ENCODE data around the gene GPR137B.

GPR137B gene

DNA sequence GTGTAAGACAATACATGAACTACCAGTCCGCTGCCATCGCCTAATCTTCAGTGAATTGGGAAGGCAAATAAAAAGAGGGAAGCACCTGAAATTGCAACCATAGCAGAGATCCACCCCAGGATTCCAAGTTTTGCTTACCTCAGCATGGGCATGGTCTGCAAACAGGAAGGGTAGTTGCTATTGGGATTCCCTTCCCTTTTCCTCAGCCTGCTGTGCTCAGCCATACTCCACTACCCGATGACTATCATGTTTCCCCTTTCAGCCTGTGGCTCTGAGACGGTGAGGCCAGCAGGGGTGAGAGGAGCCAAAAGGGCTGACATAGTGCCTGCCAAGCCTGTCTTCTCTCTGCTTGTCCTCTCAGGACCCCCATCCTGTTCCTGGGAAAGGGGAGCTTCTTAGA, 64.2 kb downstream of the GPR137B start:
- no peak for DNase-seq

DNA sequence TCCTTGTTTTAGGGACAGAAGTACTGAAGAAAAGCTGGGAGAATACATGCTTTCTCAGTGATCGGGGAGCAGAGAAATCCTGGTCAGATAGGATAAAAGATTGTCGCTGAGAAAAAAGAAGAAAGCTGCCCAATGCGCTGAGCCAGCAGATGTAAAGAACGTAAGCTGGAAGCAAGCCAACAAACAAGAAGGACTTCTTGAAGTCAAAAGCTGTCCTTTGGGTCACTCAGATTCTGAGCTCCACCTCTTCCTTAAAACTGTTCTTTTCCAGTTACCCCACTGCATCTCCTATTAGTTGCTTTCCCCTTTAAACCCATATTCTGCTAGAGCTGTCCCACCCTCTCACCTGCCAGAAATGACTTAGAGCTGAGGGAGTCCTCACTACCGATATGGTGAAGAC, 64.8 kb downstream of the GPR137B start:
- DNase-seq: no peak

DNA sequence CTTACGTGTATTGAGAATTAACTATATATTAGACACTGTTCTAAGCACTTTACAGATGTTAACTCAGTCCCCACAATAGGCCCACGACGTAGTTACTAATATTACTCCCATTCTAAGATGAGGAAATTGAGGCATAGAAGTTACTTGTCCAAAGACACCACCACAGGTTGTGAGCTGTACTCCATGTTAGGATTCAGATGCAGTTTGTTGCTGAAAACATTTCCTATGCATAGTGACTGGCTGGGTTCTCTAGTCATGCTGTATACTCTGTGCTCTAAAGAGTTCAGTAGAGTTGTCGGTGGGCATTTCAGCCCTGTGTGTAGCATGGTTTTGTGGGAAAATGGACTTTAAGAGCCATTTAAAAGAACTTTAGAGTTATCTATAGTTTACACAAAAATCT, 65.2 kb downstream of the GPR137B start:
- no peak for DNase-seq

DNA sequence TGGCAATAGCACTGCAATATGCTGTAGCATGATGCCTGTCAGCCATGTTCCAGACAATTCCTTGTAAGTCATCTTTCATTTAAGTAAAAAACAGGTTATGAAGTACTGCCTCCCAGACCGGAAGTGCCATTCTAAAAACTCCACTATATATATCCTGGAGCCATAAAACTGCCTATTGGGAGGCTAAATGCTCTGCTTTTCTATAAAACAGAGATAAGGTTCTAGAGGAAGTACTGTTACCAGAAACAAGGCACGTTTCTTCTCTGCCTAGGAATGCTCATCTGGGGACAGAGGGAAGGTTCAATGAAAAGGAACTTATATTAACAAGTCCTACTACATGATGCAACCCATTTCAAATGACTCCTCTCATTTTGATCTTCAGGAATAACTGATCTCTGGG, 66.8 kb downstream of the GPR137B start:
- DNase-seq: no peak

DNA sequence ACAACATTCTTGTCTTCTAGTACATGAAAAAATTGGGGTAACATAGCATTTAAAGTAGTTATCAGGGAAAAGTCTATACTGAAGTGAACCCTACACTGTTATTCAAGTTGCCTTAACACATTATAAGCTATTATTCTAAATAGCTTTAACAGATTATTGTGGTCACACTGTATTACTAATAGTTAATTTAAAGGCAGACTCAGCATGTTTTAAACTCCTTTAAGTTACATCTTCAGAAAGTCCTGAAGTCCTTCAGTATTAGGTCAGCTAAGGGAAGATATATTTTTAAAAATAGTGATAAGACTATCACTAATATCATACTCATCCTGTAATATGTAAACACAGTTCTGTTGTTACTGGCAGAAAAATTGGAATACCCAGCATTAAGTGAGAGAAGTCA, 67.4 kb downstream of the GPR137B start:
- DNase-seq: no peak

DNA sequence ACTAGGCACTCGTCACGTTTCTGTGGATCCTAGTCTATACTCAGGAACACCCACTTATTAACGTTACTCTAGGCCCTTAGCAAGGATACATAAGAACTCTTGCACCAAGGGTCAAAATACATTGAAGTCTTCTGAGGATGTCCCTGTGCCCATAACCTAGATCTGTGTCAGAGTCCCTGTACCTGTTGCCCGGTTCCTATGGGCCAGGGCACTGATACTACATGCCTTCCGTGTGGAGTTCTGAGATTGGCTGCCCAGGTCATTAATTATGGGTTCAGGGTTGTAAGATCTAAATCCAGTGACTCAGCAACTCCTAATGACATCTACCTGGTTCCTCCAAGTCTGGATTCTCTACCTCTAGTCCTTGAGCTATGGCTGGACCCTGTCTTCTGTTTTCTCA, 69.5 kb downstream of the GPR137B start:
- no peak for DNase-seq

DNA sequence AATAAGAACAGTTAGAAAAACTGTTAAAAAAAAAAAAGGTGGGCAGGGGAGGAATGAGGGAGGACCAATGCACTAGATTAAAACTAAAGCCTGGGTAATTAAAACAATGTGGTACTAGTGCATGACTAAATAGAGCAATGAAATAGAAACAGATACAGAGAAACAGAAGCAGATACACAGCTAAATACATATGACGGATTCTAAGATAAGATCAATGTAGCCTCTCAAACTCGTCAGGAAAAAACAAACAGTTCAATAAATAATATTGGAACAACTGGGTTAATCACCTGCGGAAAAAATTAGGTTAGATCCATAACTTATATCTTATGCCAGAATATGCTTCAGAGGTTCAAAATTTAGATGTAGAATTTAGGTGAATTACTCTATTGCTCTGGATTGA, 71.2 kb downstream of the GPR137B start:
- DNase-seq: no peak

DNA sequence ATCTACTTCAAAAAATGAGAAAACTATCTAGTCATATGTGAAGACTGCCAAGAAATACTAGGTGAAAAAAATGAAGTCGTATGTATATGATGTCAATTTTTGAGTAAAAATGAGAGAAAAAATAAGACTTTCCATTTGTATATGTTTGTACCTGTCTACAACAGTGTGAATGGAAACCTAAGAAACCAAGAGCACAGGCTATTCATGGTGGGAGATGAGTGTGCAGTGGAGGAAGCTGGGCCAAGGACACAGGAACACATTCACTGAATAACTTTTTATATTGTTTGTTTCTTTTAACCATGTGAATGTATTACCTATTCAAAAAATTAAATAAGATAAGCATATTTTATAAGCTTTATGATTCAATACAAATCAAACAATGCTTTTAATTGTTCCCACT, 72.4 kb downstream of the GPR137B start:
- no peak for DNase-seq

DNA sequence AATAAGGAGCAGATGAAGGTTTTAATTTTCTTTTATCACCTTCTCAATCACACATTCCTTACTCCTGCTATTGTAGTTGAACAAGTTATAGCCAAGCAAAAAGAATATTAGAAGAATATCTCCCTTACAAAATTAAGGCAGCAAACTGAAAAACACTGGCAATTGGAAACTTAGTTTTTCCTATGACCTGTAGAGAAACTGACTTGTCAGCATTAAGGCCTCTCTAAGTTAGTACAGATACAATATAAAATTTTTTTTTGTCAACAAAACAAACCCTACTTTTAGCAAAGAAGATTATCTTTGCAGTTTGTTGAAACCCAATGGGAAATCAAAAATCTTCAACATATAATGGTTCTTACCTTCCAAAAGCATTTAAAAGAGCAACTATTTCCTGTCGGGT, 78.1 kb downstream of the GPR137B start:
- no peak for DNase-seq

DNA sequence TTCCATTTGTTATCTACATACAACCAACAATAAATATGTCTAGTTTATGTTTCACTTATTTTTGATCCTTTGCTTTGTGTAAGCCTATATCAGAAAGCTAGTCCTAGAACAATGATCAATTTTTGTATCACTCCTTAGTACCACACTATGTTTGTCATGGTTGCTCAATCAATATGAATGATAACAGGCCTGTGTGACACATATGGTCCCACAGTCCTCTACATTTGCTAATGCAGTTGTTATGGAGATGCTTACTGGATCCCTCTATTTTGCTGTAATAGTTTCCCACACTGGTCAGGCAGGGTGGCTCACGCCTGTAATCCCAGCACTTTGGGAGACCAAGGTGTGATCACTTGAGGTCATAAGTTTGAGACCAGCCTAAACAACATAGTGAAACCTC, 80.3 kb downstream of the GPR137B start:
- DNase-seq: no peak

DNA sequence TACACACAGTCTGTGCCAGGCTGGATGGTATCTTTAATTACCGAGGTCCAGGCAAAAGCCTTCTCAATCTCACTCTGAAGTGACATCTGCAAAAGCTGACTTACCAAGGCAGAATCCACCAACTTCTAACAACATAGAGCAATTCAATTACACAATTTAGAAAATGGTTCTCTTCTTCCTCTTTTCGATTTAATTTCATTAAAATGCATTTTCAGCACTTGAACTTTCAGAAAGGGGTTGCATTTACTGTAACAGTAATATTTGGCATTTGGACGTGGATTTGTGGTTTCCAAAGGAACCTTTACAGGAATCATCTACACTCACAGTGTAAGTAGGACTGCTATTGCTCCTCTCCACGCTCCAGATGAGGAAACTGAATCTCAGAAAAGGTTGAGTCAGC, 86.1 kb downstream of the GPR137B start:
- no peak for DNase-seq

DNA sequence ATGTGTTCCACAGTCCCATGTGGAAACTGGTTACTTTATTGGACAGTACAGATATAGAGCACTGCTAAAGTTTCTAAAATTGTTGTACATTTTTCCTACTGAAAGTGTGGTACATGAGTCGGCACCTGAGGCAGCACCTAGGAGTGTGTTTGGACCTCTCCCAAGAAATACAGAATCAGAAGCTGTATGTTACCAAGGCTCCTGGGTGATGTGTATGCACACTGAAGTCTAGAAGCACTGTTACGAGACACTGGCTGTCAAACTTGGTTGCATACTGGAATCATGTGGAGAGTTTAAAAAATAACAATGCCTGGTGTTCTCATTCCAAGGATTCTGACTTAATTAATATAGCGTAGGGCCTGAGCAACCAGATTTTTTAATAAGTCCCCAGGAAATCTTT, 92.8 kb downstream of the GPR137B start:
- DNase-seq: no peak

DNA sequence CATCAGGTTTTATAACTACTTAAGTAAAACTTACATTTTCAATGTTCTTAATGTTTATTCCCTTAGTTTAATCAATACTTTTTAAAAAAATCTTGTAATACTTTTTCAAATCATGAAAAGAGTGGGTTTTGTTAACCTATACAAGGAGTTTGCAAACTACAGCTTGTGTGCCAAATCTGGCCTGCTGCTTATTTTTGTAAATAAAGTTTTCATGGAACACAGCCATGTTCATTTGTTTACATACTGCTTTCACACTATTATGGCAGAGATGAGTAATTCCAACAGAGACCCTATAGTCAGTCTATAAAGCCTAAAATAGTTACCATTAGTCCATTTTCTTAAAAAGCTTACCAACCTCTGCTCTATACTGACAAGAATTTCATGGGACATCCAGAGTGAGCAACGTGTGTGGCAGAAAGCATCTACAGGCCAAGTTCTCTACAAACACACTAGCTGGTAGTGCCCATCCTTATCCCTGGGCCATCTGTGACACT, 96.8 kb downstream of the GPR137B start:
- no peak for DNase-seq

DNA sequence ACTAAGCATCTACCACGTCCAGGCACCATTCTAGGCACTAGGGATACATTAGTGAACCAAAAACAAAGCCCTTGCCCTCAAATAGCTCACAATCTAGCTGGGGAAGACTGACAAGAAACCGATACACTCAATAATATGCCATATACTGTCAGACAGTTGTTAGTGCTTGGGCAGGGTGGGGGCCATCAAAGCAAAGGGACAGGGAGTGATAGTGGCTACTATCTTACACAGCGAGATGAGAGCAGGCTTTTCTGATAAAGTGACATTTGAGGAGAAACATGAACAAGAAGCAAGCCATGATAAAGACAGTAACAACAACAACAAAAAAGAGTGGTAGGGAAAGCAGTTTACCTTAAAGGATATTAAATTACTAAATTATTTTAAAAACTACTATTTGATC, 98.3 kb downstream of the GPR137B start:
- DNase-seq: no peak

DNA sequence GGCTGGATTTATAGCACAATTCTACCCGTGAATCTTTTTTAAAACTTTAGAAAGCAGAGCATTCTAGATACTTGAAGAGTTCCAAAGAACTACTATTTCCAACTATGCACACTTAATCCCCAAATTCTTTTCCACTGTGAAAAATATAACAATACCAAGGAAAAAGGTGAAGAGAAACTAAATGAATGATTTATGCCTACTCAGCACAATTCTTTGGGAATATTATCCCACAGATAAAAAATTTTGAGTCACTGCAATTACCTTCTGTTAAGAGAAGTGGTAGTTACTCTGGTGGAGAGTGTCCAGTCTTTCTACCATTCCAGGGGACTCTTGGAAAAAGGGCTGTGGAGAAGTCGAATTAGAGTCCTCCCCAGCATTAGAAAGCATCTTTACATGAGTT, 100.2 kb downstream of the GPR137B start:
- DNase-seq: no peak

DNA sequence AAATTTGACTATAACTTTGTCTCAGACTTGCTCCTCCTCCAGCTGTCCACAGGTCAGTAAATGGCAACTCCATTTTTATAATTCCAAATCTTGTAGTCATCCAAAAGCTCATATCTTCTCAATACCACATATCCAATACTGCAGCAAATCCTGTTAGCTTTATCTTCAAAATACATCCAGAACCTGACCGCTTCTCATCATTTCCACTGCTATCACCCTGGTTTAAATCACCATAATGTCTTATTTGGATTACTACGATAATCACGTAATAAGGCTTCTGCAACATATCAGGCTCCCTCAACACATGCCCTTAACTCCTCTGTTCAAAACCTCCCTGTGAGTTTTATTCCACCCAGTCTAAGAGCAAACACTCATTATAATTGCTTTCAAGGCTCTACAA, 104.9 kb downstream of the GPR137B start:
- no peak for DNase-seq

DNA sequence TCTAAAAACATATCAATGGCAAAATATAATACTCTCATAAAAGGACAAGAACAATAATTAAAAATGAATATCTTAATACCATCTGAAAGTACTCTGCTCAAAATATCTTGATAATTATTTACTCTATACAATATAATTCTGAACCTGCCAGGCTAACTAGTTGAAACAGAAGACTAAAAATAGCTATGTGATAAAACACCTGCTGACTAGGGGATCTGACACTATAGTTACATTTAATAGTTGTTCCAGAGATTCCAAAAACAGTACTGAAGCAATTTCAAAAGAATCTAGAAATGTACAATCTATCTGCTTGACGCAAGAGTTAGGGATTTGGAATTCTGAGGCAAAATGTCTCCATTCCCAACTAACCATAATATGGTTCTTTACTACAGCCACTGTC, 109.2 kb downstream of the GPR137B start:
- no peak for DNase-seq

DNA sequence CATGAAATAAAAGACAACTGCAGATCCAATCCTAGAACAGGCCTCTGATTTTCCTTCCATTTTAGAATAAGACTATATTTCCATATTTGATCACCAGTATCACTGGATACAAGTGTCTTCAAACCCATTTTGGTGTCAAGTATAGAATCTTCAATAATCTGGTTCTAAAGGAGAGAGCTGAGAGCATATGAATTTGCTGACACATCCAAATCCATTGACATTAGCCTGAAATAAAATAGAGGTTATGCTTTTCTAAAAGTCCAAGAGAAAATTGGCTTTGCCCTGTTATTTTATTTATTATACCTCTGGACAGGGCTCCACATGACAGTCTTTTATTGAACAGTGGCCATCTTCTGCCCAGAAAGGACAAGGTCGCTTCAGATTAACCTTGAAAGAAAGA, 110.8 kb downstream of the GPR137B start:
- DNase-seq: no peak

DNA sequence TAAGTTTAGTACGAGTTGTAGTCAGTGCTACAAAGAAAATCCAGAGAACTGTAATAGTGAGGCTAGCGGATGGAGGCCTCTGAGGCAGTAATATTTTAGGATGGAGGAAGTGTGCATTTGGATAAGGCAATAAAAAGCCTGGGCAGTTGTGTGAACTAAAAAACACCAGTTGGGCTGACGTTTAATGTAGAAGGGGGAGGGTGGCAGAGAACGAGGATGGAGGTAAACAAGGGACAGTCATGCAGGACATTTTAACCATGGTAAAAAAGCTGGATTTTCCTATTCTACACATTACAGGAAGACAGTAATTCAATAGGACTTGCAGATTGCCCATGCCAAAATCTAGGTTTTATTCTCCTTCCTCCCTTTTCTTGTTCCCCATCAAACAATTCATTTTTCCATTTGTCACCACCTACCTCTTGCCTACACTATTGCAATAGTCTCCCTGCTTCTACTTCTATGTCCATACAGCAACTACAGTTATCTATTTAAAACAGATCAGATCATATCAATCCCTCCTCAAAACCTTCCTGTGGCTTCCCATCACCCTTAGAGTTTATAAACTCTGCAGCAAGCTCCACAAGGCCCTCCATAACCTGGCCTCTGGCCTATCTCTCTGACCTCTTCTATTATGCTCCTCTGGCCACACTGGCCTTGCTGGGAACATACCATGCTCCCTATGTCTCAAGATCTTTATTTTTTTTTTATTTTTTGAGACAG, 111.7 kb downstream of the GPR137B start:
- no peak for DNase-seq

DNA sequence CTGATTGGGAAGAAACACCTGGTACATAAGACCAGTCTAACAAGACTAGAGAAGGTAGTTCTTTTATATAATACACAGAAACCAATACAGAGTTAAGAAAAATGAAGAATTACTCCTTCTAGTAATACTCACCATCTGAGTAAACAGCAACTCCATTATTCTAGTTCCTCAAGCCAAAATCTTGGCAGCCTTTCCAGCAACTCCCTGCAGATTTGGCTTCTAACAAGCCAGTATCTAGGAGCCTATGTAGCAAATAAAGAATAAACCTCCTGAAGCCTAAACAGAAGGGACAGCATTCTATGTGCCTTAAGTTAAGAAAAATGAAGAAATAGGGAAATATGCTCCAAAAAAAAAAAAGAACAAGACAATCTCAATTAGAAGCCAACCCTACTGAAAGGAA, 114.9 kb downstream of the GPR137B start:
- DNase-seq: no peak

DNA sequence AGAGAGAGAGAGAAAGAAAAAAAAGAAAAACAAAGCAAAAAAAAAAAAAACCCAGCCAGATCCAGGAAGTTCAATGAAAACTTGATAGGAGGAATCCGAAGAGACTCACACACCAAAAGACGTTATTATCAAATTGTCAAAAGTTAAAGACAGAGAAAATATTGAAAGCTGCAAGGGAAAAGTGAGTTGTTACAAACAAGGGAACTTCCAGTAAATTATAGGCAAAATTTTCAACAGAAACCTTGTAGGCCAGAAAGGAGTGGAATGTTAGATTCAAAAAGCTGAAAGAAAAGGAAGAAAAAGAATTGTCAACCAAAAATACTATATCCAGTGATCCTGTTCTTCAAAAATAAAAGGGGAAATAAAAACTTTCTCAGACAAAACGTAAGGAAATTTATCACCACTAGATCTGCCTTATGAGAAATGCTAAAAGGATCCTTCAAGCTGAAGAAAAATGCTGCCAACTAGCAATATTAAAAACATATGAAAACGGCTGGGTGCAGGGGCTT, 115.8 kb downstream of the GPR137B start:
- no peak for DNase-seq
